Astrocyte of the hippocampus (primary cell): Measurements from ENCODE around the gene LYSMD2.

Experiments
- DNase-seq: peaks from one replicate; pipeline ENCODE4 v3.0.0; 2011; ENCODE audit warnings: low read depth, low spot score

LYSMD2 gene

DNA sequence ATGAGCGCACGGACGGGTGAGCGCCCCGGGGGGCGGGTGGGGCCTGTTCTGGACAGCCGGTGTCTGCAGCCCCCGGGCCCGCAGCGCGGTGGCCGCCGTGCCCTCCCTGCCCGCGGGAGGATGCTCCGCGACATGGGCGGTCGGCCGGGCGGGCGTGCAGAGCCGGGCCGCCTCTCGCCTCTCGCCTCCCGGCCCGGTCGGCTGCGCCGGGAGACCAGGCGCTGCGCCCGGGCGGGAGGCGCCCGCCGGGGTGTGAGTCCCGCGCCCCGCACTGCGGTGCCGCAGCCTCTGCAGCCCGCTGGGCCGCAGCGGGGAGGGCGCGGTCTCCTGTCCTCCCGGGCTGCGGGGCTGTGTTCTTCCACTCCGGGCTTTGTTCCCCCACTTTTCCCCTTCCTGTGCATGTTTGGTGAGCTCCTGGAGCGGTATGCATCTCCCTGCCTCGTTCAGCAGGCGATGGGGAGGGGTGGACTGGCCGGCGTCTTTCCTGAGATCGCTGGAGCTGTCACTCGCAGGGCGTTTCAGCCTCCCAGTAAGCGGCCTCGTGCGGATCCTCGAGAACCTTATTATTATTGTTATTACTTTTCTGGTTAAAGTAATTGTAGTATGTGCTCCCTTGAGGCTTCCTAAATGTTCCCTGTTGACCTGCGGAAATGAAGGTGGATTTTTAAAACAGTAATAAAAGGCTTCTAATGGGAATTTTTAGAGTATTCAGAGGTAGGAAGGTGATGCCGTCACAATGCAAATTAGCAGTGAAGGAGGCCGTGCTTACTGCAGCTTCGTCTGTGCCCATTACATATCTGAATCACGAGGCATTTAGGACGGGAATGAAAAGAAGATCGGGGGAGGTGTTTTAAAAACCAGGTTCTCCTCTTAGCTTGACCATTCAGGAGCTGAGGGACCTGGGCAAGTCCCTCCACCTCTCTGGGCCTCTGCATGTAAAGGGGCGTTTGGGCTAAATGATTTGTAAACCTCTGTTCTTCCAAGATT, 14.5 kb upstream of the LYSMD2 start:
- DNase-seq: peak; percentile 70

GRCh38 chr15:51750792-51751696, 13.6 kb upstream of the LYSMD2 start, which contains the start of gene TMOD2:
TMOD2 (plus strand) TSS chr15:51751597; CDS start chr15:51766442, 14,845 bp downstream.
- DNase-seq: peak; percentile 79

GRCh38 chr15:51750186-51750585, 12.7 kb upstream of the LYSMD2 start:
- no peak for DNase-seq

GRCh38 chr15:51749307-51749706, 11.9 kb upstream of the LYSMD2 start:
- no peak for DNase-seq

GRCh38 chr15:51739061-51739712, 1.7 kb upstream of the LYSMD2 start:
- DNase-seq: no peak

DNA sequence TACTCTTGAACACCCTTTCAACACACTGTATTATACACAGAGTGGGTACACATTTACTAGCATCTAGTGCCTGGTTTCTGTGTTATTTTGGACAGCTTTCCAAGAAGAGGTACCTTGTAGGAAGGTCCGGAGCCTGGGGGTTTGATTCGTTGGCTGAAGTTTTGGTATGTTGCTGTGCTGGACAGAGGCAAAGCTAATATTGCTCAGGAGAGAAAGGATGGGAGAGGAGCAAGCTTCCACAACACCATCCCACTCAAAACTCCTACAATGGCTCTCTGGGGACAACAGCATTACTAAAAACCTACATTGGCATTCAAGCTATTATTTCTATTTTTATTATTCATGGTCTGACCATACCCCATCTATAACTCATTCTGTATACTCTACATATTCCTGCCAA, 1.1 kb upstream of the LYSMD2 start:
- no peak for DNase-seq

GRCh38 chr15:51736751-51737521, 519 bp downstream of the LYSMD2 start:
- DNase-seq: peak; percentile 43

- no peak for DNase-seq
Observed at GRCh38 chr15:51736069-51736468, 1.4 kb downstream of the LYSMD2 start.

GRCh38 chr15:51735228-51736010, 2.0 kb downstream of the LYSMD2 start:
- no peak for DNase-seq

GRCh38 chr15:51732646-51733045, 4.8 kb downstream of the LYSMD2 start:
- DNase-seq: no peak

GRCh38 chr15:51731549-51732267, 5.7 kb downstream of the LYSMD2 start:
- no peak for DNase-seq

DNA sequence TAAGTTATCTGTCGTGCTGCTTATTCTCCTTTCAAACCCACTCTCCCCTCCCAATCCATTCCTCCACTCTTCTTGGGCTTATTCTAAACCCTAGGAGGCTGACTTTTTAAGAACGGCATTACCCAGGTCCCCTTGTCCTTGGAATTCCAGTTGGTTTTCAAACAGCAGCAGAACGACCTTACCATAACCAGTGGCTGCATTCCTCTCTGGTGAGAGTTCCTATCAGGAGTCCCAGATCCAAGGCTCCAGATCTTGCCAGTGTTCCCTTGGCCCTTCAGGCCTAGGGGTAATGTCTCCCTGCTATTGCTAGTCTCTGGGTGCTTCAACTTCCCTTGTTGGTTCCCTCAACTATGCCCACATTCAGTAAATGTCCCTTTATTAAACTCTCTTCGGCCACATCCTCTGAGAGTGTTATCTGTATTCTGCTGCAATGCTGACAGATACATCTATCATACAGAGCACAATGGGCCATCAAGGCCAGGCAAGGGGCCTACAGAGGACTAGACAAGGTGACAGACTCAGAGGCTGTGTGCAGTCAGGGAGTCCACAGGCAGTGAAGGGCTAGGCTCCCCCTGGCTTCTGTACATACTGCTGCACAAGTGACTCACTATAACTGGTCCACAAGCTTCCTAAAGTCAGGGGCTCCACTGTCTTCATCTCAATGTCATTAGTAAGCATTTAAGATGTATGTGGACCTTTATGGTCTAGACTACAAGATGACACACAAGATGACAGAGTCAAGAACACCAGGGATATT, 10.1 kb downstream of the LYSMD2 start:
- peak; percentile 42 for DNase-seq

- DNase-seq: peak; percentile 73
Observed at GRCh38 chr15:51726302-51727073, 11.0 kb downstream of the LYSMD2 start.

GRCh38 chr15:51724673-51725072, 12.8 kb downstream of the LYSMD2 start:
- no peak for DNase-seq

- no peak for DNase-seq
Observed at GRCh38 chr15:51724199-51724598, 13.3 kb downstream of the LYSMD2 start.

- peak; percentile 15 for DNase-seq
Observed at GRCh38 chr15:51721199-51721960, 16.1 kb downstream of the LYSMD2 start.
